ENCODE results near the gene GPD1.

The GPD1 gene

DNA sequence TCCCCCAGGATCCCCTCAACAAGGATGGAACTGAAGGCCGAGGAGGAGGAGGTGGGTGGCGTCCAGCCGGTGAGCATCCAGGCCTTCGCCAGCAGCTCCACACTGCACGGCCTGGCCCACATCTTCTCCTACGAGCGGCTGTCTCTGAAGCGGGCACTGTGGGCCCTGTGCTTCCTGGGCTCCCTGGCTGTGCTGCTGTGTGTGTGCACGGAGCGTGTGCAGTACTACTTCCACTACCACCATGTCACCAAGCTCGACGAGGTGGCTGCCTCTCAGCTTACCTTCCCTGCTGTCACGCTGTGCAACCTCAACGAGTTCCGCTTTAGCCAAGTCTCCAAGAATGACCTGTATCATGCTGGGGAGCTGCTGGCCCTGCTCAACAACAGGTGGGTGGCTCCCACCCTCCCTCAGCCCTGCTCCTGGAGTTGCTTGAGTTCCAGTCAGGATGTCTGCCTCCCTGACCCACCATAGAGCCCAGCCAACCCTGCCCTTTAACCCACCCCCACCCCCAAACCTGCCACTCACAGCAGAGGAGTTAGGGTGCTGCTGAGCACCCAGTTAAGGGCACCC, 45.0 kb upstream of the GPD1 start:
- TF ChIP-seq, protein P1, sequence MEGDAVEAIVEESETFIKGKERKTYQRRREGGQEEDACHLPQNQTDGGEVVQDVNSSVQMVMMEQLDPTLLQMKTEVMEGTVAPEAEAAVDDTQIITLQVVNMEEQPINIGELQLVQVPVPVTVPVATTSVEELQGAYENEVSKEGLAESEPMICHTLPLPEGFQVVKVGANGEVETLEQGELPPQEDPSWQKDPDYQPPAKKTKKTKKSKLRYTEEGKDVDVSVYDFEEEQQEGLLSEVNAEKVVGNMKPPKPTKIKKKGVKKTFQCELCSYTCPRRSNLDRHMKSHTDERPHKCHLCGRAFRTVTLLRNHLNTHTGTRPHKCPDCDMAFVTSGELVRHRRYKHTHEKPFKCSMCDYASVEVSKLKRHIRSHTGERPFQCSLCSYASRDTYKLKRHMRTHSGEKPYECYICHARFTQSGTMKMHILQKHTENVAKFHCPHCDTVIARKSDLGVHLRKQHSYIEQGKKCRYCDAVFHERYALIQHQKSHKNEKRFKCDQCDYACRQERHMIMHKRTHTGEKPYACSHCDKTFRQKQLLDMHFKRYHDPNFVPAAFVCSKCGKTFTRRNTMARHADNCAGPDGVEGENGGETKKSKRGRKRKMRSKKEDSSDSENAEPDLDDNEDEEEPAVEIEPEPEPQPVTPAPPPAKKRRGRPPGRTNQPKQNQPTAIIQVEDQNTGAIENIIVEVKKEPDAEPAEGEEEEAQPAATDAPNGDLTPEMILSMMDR (conservative IDR thresholded peaks at IDR 0.05; ENCODE audit: control insufficient read depth, insufficient read depth, low read depth, low read length): no peak

DNA sequence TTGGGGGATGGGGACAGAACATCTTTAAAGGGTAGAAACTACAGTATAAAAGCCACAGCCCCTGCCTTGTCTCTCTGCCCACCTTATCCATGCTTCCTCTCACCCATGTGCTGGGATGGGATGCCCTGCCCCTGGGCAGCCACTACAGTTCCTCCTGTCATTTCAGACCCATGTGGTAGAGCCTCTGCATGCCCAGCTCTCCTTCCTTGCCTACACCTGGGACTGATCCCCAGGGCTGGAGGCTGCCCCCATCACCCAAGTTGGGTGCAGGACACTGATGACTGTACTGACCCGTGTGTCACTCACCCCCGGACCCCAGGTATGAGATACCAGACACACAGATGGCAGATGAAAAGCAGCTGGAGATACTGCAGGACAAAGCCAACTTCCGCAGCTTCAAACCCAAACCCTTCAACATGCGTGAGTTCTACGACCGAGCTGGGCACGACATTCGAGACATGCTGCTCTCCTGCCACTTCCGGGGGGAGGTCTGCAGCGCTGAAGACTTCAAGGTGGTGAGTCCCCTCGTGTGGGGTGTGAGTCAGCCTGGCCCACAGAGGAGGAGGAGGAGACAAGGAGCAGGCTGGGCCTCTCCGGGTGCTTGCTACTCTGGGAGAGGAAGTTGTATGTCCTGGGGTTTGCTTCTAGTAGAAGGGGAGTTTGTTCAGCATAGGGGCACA, 44.2 kb upstream of the GPD1 start:
- TF ChIP-seq, protein P1 (conservative IDR thresholded peaks at IDR 0.05; ENCODE audit: control insufficient read depth, insufficient read depth, low read depth, low read length): no peak
- no peak for DNase-seq (ENCODE audit: low read depth)
- no peak overlapping the region for H3K4me3 ChIP-seq (ENCODE audit: control insufficient read depth, low read depth, low read length)

More for the DNA sequence above, 45.0 kb upstream of the GPD1 start:
- H3K4me3 ChIP-seq (ENCODE audit: control insufficient read depth, low read depth, low read length): no peak overlapping the region
- no peak for DNase-seq (ENCODE audit: low read depth)

DNA sequence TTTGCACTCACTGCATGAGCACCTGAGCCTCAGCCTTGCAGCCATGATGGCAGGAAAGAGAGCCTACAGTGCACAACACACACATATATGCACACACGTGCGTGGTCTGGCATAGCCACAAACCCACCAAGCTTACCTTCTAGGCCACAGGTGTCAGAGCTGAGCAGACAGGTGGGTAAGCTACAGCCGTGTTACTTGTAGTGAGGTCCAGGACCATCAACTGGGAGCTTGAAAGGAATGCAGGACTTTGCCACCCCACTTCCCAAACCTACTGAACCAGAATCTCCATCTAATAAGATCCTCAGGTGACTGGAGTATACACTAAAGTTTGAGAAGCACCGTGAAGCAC, 43.7 kb upstream of the GPD1 start:
- DNase-seq (ENCODE audit: low read depth): no peak
- H3K4me3 ChIP-seq (ENCODE audit: control insufficient read depth, low read depth, low read length): no peak overlapping the region
- TF ChIP-seq, protein P1 (conservative IDR thresholded peaks at IDR 0.05; ENCODE audit: control insufficient read depth, insufficient read depth, low read depth, low read length): no peak

DNA sequence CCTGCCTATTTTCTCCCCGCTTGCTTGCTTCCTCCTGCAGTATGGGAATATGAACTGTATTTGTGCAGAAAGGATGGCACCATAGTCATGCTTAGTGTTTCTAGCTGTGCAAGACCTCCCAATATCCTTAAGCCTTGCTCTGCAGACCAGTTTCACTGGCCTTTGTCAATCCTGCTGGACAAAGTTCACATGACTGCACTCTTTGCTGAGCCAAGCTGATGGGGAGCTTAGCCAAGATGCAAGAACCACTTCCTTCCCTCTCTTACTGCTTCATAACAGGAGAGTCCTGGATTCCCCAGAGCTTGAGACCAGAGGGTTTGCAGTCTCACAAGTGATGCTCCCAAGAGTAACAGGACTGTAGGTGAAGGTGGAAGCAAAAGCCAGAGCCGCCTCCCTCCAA, 42.6 kb upstream of the GPD1 start:
- TF ChIP-seq, protein P1 (conservative IDR thresholded peaks at IDR 0.05; ENCODE audit: control insufficient read depth, insufficient read depth, low read depth, low read length): no peak
- no peak for DNase-seq (ENCODE audit: low read depth)
- H3K4me3 ChIP-seq (ENCODE audit: control insufficient read depth, low read depth, low read length): no peak overlapping the region

DNA sequence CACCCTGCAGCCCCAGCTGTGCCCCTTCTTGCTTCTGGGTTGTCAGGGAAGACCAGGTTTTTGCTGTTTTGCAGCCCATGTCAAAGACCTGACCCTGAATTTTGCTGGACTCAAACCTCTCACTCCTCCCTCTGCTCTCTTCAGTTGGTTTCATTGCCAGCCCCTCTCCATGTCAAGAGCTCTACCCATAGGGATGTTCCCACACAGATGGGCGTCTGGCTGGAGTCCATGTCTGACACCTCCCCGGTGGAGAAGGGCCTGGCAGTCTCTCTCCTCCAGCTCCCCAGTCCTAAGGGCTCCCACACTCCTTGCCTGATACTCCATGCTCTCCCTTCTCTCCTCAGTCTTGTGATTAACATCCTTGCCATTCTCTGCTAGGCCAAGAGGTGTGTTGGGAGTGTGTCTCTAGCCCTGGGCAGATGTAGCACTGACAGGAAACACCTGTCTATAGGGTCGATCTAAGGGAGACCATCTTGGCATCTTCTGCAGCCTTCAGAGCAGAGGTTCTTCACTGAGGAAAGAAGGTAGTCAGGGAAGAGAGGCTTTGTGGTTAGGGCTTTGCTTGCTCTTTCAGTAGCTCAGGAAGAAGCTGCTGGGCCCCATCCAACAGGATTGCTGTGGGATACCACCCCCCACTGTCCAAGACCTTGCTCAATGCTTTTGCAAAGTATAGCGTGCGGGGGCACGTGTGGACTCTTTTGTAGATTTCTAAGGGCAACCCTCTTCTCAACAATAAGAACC, 41.7 kb upstream of the GPD1 start:
- DNase-seq (ENCODE audit: low read depth): no peak
- H3K4me3 ChIP-seq (ENCODE audit: control insufficient read depth, low read depth, low read length): no peak overlapping the region
- TF ChIP-seq, protein P1 (conservative IDR thresholded peaks at IDR 0.05; ENCODE audit: control insufficient read depth, insufficient read depth, low read depth, low read length): no peak

DNA sequence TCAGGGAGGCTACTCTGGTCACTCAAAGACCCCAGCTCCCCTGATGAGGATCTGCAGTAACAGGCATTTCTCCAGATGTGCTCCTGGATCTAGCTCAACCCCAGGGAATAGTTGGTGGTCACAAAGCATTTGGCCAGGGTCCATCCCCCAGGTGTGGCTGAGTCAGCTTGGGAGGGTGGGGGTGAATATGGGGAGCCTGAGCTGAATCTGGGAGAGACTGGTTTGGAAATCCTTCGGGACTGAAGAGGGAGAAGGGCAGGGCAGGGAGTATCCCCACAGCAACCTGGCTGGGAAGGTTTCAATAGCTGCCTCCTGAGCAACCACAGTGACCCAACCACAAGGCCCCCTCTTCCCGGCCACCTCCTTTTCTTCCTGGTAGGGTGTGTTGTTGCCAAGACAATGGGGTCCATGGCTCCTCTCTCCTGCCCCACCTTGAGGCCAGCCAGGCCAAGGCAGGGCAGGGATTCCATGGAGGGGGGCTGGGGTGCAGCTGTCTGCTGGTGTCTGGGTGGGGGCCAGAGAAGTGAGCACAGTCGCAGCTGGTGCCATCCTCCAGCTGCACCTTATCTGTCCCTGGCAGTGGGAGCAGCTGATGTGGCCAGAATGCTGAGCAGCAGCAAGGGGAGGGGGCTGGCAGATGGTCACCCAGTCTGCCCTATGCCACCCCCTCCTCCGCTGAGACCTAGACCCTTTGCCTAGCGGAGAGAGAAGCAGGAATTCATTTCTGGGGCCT, 40.9 kb upstream of the GPD1 start:
- H3K4me3 ChIP-seq (ENCODE audit: control insufficient read depth, low read depth, low read length): no peak overlapping the region
- TF ChIP-seq, protein P1 (conservative IDR thresholded peaks at IDR 0.05; ENCODE audit: control insufficient read depth, insufficient read depth, low read depth, low read length): no peak
- no peak for DNase-seq (ENCODE audit: low read depth)
